Activated naive CD8-positive, alpha-beta T cell treated with anti-CD3 and anti-CD28 coated beads for 36 hours (primary cell): ENCODE data around the gene LRRC34. TPM values are rescaled to one million over a fixed set of nuclear protein-coding genes. Genes with fewer than 3 reads are reported as not detected.

Experiments
- DNase-seq: peaks from one replicate; pipeline ENCODE4 v3.0.0; 2021
- H3K27ac Mint-ChIP-seq: one replicate; pipeline ENCODE4 v1.8.0; 2022; ENCODE audit warnings: mild to moderate bottlenecking, moderate library complexity, mixed read lengths
- H3K27me3 Mint-ChIP-seq: one replicate; pipeline ENCODE4 v1.8.0; 2022; ENCODE audit warnings: mild to moderate bottlenecking, mixed read lengths
- H3K36me3 Mint-ChIP-seq: one replicate; pipeline ENCODE4 v1.8.0; 2021; ENCODE audit warnings: mild to moderate bottlenecking, mixed read lengths
- H3K4me1 Mint-ChIP-seq: one replicate; pipeline ENCODE4 v1.8.0; 2021; ENCODE audit warnings: mixed read lengths
- H3K4me3 Mint-ChIP-seq: one replicate; pipeline ENCODE4 v1.8.0; 2022; ENCODE audit warnings: mild to moderate bottlenecking, moderate library complexity, mixed read lengths
- H3K9me3 Mint-ChIP-seq: one replicate; pipeline ENCODE4 v1.8.0; 2022; ENCODE audit warnings: mixed read lengths
- total RNA-seq, 2 experiments: library from RNA; stranded (reverse); gene quantifications; one replicate each; pipeline ENCODE4 v1.2.3, GENCODE V29; 2021

The LRRC34 gene, protein sequence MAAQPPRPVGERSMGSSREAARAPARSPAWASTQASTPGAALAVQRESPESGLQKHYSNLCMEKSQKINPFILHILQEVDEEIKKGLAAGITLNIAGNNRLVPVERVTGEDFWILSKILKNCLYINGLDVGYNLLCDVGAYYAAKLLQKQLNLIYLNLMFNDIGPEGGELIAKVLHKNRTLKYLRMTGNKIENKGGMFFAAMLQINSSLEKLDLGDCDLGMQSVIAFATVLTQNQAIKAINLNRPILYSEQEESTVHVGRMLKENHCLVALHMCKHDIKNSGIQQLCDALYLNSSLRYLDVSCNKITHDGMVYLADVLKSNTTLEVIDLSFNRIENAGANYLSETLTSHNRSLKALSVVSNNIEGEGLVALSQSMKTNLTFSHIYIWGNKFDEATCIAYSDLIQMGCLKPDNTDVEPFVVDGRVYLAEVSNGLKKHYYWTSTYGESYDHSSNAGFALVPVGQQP
- total RNA-seq: 1 to 10 TPM; 4.0 to 4.4 TPM

DNA sequence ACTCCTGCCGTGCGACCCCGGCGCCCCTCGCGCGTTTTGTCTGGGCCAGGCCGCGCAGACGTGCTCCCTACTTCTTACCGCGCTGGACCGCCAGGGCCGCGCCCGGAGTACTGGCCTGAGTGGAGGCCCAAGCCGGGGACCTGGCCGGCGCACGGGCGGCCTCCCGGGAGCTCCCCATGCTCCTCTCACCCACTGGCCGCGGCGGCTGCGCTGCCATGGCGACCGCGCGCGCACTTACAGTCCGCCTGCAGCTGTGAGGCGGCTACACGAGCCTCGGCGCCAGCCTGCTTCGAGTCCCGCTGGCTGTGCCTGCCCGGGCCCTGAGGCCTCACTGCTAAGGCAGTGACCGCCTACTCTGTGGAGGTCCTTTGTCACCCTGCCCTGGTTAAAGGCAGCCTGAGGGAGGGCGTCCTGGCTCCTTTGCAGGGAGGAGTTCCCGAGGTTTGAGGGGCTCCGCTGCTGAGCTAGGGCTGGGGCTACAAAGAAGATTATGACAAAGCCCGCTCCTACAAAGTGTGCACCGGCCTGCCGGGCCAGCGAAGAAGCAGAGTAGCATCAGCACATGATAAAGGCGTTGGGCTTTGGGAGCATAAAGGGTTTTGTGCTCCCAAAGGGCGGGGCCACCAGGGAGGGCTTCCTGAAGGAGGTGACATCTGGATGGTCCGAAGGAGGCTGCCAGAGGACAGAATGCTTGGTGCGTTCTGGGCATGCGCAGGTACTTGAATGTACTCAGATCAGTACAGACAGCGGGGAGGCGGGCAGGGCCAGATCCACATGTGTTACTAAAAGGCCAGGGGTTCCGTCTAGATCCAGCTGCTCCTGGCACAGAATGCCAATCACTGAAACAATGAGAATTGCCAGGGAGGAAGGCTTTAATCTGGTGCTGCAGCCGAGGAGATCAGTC is at the start of gene LRRC34, which contains the start of gene LRRIQ4:
TSS of gene LRRC34 (minus strand) at position 573 of the 904 bp plus-strand sequence. CDS start at position 217, 356 bp downstream.
TSS of gene LRRIQ4 (plus strand) at position 539 of the 904 bp plus-strand sequence. CDS start 9,052 bp downstream, outside the sequence.
- Mint-ChIP-seq H3K4me1 (peaks cover 17% of the 10 kb centered on the region), H3K27me3 (no peaks in the 10 kb centered on the region), H3K36me3 (peaks cover 8% of the 10 kb centered on the region), H3K4me3 (peak within 1 kb of the TSS; percentile 84), H3K9me3 (peaks cover 18% of the 10 kb centered on the region), H3K27ac (peak within 1 kb of the TSS; percentile 84)
- DNase-seq: peak; percentile 74

DNA sequence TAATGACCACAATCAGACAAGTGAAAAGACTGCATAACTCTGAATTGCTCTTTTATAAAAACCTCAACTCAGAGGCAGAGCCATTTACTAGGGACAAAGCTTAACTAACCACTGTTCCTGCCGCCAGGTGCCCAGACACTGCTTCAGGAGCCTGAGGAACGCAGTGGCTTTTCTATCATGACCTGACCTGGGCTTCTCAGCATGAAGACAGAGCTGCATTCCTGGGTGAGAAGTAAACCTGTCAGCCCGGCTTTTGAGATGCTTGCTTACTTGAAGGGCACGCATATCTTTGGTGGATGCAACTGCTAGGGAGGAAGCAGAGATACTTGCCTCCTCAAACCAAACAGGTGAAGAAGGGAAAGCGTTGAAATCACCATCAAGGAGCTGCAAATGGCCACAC is 49.2 kb upstream of the LRRC34 start:
- Mint-ChIP-seq H3K4me1 (peaks cover 17% of the 10 kb centered on the region), H3K9me3 (no peaks in the 10 kb centered on the region), H3K27me3 (peaks cover 3% of the 10 kb centered on the region), H3K36me3 (no peaks in the 10 kb centered on the region), H3K4me3 (no peak overlapping the region), H3K27ac (no peak overlapping the region)
- DNase-seq: no peak

DNA sequence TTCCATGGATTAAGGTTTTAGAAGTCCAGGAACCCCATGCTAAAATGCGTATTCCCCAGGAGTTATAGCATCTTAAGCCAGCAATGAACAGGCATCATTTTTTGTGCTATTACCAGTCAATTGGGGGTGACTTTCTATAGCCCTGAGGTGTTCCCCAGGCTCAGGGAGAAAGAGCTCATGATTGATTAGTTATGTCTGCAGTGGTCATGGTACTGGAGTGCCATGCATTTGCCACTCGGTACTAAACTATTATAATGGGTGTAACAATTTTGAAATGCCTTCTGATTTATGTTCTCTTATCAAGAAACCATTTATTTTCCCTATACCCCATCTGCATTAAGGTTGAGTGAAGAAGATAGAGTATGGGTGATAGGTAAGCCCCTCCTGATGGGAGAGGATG is 45.1 kb upstream of the LRRC34 start:
- H3K9me3 Mint-ChIP-seq: no peaks in the 10 kb centered on the region
- H3K4me3 Mint-ChIP-seq: no peak overlapping the region
- H3K27me3 Mint-ChIP-seq: peaks cover 3% of the 10 kb centered on the region
- H3K36me3 Mint-ChIP-seq: no peaks in the 10 kb centered on the region
- no peak overlapping the region for H3K27ac Mint-ChIP-seq
- no peaks in the 10 kb centered on the region for H3K4me1 Mint-ChIP-seq
- DNase-seq: no peak

DNA sequence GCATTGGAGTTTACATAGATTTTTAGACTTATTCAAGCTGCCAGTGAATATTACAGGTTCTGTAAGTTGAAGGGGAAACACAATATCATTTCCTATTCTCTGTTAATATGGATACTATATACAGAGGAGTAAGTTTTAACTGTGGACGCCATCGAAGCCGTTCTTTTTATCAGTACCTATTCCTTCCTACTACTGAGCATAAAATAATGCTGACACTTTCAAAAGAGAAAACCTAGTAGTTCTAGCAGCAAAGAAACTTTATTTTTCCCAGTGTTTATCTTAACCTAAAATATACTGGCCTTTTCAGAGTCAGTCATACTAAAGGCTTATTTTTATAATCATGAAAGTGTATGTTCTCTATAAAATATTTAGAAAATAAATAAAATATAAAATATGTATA is 42.8 kb upstream of the LRRC34 start:
- Mint-ChIP-seq H3K4me3 (no peak overlapping the region), H3K27ac (no peak overlapping the region), H3K27me3 (no peaks in the 10 kb centered on the region), H3K4me1 (no peaks in the 10 kb centered on the region), H3K9me3 (no peaks in the 10 kb centered on the region), H3K36me3 (no peaks in the 10 kb centered on the region)
- no peak for DNase-seq

DNA sequence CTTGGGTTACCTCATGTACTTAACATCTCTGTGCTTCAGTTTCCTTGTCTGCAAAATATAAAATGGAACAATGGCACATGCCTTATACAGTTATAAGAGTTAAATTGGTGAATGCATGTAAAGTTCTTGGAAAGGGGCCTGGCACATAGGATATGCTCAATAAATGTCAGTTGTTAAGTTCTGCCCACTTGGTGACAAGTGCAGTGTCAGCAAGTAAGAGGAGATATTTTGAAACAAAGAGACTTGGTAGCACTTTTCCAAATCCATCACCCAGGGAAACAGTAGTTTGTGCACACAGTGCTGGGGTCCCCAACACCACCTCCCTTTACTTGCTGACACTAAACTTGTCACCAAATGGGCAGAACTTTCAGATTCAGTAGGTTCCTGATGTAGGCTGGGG is 37.9 kb upstream of the LRRC34 start:
- DNase-seq: no peak
- H3K4me3 Mint-ChIP-seq: no peak overlapping the region
- H3K4me1 Mint-ChIP-seq: peaks cover 2% of the 10 kb centered on the region
- H3K36me3 Mint-ChIP-seq: no peaks in the 10 kb centered on the region
- peaks cover 9% of the 10 kb centered on the region for H3K27me3 Mint-ChIP-seq
- no peaks in the 10 kb centered on the region for H3K9me3 Mint-ChIP-seq
- H3K27ac Mint-ChIP-seq: no peak overlapping the region

DNA sequence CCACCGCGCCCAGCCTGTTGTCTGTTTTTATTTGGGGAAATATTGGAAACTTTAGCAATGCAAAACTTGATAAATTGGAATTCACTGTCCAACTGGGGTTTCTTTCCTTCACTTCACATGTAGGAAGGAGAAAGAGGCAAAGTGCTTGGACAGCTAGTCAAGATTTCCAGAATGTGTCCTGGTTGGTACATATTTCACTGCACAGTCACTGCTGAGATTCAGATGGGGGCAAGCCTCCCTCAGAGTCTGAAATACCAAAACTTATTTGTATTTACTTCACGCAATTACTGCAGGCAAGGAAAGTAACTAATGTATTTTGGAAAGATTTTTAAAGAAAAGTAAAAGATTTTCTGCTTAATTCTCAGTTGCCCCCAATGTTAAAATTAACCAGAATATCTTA is 36.0 kb upstream of the LRRC34 start:
- DNase-seq: no peak
- H3K9me3 Mint-ChIP-seq: no peaks in the 10 kb centered on the region
- H3K4me1 Mint-ChIP-seq: peaks cover 2% of the 10 kb centered on the region
- no peak overlapping the region for H3K4me3 Mint-ChIP-seq
- H3K36me3 Mint-ChIP-seq: no peaks in the 10 kb centered on the region
- H3K27me3 Mint-ChIP-seq: peaks cover 9% of the 10 kb centered on the region
- no peak overlapping the region for H3K27ac Mint-ChIP-seq

DNA sequence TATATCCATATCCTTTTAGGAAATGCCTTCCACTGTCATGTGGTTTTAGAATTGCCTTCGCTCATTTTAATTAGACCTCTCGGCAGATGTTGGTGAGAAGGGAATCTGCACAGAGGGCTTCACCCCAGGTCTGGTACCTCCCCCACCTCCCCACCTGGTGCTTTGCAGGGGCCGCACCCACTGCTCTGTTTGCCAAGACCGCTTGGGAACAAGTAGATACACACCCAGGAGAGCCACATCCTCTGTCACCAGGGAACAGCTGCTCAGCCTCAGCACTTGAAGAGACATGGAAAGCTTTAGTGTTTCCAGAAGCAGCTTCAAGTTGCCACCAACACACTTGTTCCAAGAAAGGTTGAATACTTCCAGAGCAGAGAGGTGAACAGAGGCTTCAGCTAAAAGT is 35.2 kb upstream of the LRRC34 start:
- Mint-ChIP-seq H3K4me1 (peaks cover 2% of the 10 kb centered on the region), H3K27me3 (peaks cover 9% of the 10 kb centered on the region), H3K4me3 (no peak overlapping the region), H3K9me3 (peaks cover under 1% of the 10 kb centered on the region), H3K36me3 (no peaks in the 10 kb centered on the region), H3K27ac (no peak overlapping the region)
- DNase-seq: no peak

DNA sequence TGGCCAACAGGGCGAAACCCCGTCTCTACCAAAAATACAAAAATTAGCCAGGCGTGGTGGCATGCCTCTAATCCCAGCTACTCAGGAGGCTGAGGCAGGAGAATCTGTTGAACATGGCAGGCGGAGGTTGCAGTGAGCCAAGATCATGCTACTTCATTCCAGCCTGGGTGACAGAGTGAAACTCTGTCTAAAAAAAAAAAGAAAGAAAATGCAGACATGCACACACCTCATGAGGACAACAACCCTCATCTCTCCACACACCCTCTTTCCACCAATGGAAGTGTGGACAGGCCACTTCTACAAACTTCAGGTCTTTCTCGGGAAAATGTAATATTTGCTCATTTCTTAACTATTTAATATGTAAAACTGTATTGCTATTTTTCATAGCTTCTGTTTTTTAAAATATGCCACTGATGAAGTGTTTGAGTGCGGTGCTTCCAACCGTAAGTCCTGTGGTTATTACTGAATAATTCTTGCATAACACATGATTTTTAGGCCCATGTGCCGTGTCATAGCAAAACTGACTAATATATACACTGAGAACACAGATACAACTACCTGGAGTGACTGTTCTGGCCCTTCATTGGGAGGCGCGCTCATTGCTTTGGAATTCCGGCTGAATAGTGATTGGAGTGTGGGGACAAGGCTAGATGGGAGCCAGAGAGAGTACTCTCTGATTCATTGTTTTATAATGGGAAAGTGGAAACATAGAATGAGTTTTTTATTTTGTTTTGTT is 33.9 kb upstream of the LRRC34 start:
- peaks cover 1% of the 10 kb centered on the region for H3K9me3 Mint-ChIP-seq
- H3K27me3 Mint-ChIP-seq: peaks cover 9% of the 10 kb centered on the region
- no peaks in the 10 kb centered on the region for H3K36me3 Mint-ChIP-seq
- no peak overlapping the region for H3K4me3 Mint-ChIP-seq
- H3K27ac Mint-ChIP-seq: no peak overlapping the region
- peaks cover 2% of the 10 kb centered on the region for H3K4me1 Mint-ChIP-seq
- no peak for DNase-seq

DNA sequence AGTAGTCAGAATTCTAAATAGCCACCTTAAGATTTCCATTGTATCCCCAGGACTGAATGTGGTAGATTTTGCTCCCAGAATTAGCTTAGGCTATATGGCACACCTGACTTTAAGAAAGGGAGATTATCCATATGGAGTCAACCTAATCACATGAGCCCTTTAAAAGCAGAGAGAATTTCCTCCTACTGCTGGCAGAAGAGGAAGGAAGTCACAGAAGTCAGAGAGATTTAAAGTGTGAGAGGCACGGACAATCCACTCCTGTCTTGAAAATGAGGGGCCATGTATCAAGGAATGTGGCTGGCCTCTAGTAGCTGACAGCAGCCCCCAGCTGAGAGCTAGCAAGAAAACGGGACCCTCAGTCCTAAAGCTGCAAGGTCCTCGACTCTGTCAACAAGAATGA is 30.3 kb upstream of the LRRC34 start:
- Mint-ChIP-seq H3K4me1 (peaks cover 2% of the 10 kb centered on the region), H3K27ac (no peak overlapping the region), H3K9me3 (peaks cover 1% of the 10 kb centered on the region), H3K4me3 (no peak overlapping the region), H3K36me3 (no peaks in the 10 kb centered on the region), H3K27me3 (peaks cover 9% of the 10 kb centered on the region)
- DNase-seq: no peak

DNA sequence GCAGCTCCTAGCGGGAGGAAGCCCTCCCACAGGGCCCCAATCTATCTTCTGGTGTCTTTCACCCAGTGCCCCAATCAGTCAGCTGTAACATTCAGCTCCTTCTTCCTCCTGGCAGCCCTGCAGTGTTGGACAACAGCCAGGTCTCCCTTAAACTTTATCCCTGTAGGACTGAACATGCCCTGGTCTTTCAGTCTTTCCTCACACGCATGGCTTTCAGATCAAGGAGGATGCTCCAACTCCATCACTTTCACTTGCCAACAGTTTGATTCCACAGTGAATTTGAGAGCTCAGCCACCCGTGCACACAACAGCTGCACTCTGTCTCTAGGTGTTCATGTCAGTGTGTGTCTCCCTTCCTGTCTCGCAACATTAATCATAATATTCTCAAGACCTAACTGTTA is 28.5 kb upstream of the LRRC34 start:
- Mint-ChIP-seq H3K36me3 (no peaks in the 10 kb centered on the region), H3K4me3 (no peak overlapping the region), H3K27me3 (peaks cover 3% of the 10 kb centered on the region), H3K9me3 (peaks cover 1% of the 10 kb centered on the region), H3K27ac (no peak overlapping the region), H3K4me1 (no peaks in the 10 kb centered on the region)
- DNase-seq: no peak

DNA sequence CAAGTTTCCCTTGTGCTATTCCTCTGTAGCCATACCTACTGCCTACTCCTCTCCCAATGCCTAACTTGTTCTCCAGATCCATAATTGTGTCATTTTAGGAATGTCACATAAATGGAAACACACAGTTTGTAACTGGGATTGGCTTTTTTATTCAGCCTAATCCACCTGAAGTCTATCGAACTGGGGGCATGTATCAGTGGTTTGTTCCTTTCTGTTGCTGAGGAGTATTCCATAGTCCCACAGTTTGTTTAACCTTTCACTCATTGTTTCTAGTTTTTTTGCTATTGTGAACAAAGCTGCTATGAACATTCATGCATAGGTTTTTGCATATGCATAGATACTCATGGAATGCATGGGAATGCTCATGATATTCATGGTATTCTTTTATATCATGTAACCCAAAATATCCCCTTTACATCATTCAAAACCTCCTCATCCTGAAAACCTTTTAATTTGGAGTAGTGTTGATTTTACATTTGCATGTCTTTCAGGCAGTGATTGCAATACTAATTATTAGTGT is 25.9 kb upstream of the LRRC34 start:
- DNase-seq: no peak
- Mint-ChIP-seq H3K9me3 (peaks cover 1% of the 10 kb centered on the region), H3K4me3 (no peak overlapping the region), H3K4me1 (no peaks in the 10 kb centered on the region), H3K27me3 (peaks cover 3% of the 10 kb centered on the region), H3K36me3 (no peaks in the 10 kb centered on the region), H3K27ac (no peak overlapping the region)

DNA sequence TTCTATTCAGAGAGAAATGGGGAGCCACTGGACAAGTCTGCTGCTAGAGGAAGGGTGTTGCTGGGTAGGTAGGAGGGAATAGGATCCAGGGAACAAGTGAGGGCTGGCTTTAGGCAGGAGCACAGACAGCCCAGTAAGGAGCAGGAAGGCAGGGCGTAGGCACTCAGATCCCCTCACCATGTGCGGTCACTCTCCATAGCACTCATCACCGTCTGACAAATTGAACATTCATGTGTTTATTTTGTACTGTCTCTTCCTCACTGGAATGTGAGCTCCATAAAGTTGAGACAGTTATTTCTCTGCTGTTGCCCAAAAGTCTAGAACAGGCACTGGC is 24.2 kb upstream of the LRRC34 start:
- H3K27me3 Mint-ChIP-seq: peaks cover 3% of the 10 kb centered on the region
- no peaks in the 10 kb centered on the region for H3K9me3 Mint-ChIP-seq

DNA sequence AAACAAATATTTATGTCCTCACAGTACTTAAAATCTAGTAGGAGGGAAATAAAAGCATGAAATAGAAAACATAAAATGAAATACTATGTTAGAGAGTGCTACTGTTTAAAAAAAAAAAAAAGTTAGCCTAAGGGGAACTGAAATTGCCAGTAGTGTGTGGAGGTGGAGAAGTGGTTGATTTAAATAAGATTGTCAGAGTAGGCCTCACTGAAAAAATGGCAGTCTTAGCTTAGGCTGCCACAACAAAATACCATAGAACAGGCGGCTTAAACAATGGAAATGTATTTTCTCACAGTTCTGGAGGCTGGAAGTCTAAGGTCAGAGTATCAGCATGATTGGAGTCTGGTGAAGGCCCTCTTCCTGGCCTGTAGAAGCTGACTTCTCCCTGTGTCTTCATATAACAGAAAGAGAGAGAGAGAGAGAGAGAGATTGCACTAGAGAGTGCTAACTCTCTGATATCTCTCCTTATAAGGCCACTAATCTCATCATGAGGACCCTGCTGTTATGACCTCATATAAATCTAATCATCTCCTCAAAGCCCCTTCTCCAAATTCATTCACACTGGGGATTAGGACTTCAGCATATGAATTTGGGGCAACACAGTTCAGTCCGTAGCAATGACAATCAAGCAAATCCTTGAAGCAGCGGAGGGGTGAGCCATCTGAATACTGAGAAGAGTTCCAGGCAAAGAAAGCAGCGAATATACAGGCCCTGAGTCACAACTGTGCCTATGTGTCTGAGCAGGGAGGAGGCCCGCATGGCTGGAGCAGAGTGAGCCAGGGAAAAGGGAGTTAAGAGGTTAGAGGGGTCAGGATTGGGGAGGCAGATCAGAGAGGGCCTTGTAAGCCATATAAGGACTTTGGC is 23.6 kb upstream of the LRRC34 start:
- Mint-ChIP-seq H3K4me3 (no peak overlapping the region), H3K27ac (no peak overlapping the region), H3K27me3 (peaks cover 3% of the 10 kb centered on the region), H3K9me3 (no peaks in the 10 kb centered on the region), H3K36me3 (no peaks in the 10 kb centered on the region), H3K4me1 (no peaks in the 10 kb centered on the region)
- no peak for DNase-seq

More for the DNA sequence above, 24.2 kb upstream of the LRRC34 start:
- no peak overlapping the region for H3K27ac Mint-ChIP-seq
- H3K36me3 Mint-ChIP-seq: no peaks in the 10 kb centered on the region
- no peak overlapping the region for H3K4me3 Mint-ChIP-seq
- DNase-seq: no peak
- no peaks in the 10 kb centered on the region for H3K4me1 Mint-ChIP-seq

DNA sequence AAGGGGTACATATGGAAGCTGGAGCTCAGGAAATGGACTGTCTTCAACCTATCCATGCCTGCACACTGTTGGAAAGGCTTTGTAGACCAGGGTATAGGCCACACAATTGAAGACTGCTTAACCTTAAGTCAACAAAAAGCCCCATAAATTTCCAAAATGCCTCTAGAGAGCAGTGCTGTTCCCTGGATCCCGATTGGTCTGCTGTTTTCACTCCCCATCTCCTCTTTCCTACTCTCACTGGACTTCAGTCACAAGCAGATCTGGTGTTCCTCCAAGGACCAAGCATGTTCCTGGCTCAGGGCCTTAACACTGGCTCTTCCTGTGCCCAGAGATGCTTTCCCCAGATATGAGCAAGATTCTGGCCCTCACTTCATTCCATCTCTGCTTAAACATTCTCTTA is 22.8 kb upstream of the LRRC34 start:
- H3K27ac Mint-ChIP-seq: no peak overlapping the region

More for the DNA sequence above, 22.8 kb upstream of the LRRC34 start:
- no peaks in the 10 kb centered on the region for H3K9me3 Mint-ChIP-seq
- H3K4me3 Mint-ChIP-seq: no peak overlapping the region
- no peak for DNase-seq
- no peaks in the 10 kb centered on the region for H3K4me1 Mint-ChIP-seq
- no peaks in the 10 kb centered on the region for H3K36me3 Mint-ChIP-seq
- peaks cover 3% of the 10 kb centered on the region for H3K27me3 Mint-ChIP-seq
